NCI-H69 (cell line): ENCODE data around the gene SETBP1.
A peak's percentile ranks its signal among the peaks of the same experiment; 100 is the strongest.

Experiments
- DNase-seq: peaks from one replicate; lab custom pipeline; 2025; lab: John Stamatoyannopoulos, UW

SETBP1 gene

DNA sequence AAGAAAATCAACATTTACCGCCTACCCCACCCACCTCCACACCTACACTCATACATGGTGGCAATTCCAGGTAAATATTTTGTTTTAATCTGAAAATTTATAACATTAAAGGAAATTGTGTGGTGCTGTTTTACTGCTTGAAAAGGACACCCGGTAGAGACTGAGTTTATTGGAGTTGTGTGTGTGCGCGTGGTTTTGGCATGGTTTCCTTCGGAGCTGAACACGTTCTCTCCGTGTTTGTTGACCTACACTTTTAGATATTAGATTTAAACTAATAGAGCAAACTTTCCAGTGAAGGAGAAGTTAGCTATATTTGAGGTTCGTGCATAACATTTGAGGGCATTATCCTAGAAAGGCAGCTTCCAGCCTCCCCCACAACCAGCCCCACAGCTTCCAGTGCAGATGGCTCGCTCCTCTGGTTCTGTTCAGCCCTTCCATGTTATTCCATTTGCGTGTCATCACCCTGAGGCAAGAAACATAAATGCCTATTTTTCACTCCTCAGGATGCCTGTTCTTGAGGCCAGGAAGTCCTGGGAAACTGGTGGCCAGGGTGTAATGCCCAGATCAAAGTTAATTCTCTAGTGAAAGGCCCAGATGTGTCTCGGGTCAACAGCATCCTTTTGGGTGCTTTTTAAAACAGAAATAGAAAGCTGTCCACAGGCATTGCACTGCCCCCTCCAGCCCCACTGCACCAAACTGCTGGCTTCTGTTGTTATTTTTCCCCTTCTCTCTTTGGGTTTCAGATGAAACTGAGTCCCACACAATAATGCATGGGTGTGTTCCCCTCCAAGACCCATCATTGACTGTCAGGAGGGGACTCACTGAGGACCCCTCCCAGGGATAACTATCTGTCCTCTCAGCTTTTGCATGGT, 190.2 kb downstream of the SETBP1 start:
- peak; percentile 49 for DNase-seq

DNA sequence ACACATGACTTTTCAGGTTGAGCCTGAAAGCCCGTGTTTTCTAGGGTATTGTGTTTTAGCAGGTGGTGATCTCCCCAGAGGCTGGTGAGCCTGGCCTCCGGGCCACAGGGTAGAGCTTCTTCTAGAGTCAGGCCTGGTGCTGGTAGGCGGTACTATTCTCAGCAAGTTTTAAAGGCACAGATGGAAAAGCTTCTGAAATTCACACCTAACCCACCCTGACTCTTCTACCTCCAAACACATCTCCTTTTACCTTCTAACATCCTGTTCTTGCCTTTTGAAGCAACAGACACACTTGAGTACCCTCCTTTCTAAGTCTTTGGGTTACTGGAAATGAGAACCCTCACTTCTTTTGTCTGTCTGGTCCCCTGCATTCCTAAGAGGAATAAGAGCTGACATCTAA, 191.1 kb downstream of the SETBP1 start:
- no peak for DNase-seq

DNA sequence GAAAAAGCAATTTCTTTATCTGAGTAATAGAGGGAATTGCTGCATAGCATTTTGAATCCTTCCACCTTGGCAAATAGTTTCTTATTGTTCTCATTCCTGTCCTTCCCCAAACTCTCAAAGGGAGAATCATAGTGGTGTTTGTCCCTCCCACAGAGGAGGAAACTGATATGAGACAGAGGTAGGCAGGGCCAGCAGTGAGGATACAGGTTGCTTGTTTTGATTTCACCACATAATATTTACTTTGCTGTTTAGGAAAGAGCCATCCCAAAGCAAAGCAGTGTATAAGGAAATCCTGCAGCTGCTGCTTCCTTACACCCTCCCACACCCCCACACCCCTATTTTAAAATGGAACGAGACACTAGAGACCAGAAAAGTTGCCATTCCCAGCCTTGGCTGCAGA, 195.3 kb downstream of the SETBP1 start:
- no peak for DNase-seq

DNA sequence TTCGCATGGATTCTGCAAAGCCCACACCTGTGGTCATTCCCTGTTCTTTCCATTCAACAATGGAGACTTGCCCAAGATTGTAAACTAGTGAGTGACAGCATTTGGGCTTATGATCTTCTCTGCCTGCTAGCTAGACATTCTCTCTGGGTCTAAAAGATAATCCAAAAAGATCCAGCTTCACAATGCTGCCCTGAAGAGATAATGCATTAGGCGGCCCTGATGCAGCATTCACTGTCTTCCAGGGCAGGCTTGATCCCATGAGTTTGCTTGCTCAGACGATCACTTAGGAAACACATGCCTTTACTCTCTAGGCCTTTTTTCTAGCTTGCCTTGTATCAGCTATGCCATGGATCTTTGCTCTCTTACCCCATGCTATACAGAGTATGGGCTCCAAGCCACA, 196.1 kb downstream of the SETBP1 start:
- DNase-seq: no peak

DNA sequence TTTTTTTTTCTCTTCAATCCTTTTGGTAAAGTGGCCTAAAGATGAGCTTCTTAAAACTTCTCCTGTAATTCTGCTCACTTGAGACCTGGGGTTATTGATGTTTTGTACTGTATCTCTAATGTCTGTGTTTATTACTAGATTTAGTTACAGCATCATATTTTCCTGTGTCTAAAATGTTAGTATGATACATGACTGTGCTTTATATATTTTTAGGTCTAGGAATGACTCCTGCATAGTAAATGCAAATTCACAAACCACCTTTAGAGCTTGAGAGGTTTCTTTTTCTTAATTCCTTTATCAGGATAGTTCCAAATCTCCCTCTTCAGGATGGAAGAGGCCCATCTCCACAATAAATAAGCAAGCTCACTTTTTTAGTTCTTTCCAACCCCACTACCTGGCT, 197.6 kb downstream of the SETBP1 start:
- DNase-seq: no peak

DNA sequence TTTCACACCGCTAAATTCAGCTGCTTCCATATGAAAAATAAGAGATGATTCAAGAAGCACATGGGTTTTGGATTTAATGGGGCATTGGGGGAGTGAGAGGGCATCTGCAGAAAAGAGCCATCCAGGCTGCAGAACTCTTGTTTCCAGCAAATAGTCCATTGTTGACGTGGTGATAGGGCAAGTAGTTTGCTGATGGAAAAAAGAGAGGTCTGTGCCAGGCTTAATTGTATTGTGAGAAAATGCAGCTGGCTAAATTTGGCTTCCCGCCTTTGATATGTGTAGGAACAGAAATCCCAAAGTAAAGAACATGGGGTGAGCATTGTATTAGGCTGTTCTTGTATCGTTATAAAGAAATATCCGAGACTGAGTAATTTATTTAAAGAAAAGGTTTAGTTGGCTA, 199.5 kb downstream of the SETBP1 start:
- DNase-seq: no peak

DNA sequence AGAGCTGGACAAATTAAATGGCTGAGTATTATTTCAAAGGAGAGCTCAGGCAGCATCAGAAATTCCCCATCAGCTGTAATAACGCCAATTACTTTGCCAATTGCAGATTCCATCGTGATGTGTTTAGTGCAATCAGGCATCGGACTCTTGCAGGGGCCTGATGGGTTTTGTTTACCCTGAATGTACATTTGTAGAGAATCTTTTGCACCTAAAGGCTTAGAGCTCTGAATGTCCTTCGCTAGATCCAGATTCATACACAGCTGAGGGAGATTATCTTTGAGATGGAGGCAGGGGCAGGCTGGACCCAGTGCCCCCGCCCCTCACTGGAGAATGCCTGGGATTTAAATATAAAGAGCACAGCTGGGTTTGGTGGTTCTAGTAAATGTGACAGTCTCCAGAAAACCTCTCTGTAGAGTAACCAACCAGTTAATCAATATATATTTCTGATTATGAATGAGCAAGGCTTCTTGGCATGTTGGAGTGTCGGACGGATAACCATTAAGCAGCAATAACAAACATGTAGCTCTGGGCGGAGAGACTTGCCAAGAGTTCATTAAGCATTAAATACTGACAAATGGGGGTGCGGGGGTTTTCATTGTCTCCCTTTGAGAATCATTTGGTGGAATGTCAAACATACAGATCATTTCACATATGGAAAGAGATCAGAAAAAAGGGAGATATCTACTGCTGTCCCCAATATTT, 200.9 kb downstream of the SETBP1 start:
- no peak for DNase-seq

DNA sequence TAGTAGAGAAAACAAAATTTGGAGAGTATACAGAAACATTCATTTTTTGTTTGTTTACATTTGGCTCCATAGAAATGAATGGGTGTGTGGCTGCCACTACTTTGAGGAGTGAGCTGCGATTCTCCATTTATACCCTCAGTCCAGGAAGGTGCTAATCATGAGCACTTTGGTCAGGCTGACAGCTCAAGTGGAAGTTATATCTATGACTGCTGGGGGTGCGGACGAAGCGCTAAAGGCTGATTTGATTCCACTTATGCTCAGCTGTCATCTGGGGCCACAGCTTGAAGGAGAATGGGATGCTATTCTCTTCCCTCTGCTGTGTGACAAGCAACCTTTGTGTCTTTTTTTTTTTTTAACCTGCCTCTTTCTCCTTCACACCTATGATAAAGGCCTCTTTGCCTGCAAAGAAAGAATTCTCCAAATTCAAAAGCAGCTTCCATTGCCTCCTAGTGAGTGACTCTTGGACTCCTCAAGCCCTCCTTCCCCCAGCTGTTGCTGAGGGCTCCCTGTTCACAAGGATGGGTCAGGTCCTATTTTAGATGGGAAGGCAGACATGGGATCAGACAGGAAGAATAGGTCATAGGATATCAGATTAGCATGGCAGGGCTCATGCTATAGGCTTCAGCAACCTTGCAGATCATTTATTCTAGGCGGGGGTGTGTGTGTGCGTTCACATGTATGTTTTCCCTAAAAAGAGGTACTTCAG, 201.6 kb downstream of the SETBP1 start:
- DNase-seq: peak; percentile 32

DNA sequence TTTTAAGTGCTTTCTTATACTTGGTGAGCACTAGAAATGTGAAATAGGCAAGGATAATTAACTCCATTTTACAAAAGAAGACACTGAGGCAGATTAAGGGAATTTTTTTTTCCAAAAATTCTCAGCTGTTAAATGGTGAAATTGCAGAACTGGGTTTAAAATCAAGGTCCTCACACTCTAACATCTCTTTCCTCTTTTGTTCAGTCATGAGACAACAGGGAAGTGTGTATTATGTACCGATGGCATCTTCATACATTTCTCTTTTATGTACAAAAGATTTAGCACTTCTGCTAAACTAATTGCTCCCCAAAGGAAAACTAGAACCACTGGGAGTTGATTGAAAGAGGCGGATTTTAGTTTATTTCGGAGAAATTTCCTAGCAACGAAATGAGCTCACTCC, 203.0 kb downstream of the SETBP1 start:
- no peak for DNase-seq

DNA sequence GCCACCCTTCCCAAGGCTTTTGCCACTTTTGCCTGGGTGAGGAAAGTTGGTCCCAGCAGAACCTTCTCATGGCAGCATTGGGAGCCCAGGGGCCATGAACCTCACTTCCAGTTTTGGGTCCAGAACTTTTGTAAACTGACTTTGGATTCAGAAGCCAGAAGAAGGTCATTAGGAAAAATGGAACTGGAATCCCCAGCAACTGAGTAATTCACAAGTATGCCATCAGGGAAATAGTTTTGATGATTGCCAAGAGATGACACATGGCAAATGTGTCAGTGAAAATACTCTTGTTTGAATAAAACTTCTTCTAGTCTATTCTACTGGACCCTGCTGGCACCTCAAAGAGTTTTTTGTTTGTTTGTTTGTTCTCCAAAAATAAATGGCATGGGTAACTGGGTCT, 203.7 kb downstream of the SETBP1 start:
- no peak for DNase-seq

DNA sequence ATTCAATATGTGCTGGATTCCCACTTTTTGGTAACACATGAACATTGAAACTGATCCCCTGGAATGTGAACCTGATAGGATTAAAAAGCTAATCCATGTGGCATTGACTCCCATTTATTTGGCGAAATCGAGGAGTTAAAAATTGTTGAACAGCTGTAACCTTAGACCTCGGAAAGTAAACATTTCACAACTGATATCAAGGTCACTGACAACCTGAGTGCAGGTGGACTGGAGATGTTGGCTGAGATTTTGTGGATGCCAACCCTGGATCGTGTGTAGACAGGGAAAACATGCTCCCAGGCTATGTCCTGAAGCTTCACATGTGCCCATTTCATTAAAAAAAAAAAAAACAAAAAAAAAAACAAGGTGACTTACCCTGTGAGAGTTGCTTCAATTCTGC, 204.8 kb downstream of the SETBP1 start:
- no peak for DNase-seq

DNA sequence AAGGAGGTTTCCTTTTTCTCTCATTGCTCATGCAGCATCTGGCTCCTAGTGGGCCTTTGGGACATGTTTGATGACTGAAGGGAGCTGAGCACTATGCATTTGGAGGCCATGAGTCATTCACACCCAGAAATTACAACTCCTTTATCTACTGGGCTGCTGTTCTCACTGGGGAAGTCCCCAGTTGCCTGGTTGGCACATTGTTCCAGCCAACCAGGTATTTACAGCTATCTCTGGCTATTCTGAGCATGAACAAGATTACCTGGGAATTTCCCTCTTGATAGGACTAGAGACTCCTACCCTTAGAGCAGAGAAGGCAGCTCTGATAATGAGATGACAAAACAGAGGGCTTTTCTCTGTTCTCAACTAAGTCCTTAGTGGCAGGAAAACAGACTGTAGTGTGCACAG, 206.5 kb downstream of the SETBP1 start:
- peak; percentile 86 for DNase-seq

DNA sequence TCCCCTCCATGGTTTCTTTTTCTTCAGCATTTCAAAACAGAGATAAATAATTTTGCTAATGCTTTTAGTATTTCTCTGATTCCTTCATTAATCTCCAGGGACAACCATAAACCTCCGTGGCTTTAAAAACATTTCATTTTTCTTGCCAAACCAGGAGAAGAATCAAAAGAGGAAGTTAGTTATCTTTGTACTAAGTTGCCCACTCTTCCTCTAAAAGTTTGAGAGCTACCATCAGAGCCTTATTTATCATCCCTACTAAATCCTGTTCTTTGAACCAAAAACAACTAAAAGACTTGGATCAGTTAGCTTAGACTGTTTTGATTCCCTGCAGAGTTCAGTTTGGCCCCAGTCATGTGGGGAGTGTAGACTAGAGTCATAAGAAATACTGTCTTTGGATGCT, 208.4 kb downstream of the SETBP1 start:
- no peak for DNase-seq

DNA sequence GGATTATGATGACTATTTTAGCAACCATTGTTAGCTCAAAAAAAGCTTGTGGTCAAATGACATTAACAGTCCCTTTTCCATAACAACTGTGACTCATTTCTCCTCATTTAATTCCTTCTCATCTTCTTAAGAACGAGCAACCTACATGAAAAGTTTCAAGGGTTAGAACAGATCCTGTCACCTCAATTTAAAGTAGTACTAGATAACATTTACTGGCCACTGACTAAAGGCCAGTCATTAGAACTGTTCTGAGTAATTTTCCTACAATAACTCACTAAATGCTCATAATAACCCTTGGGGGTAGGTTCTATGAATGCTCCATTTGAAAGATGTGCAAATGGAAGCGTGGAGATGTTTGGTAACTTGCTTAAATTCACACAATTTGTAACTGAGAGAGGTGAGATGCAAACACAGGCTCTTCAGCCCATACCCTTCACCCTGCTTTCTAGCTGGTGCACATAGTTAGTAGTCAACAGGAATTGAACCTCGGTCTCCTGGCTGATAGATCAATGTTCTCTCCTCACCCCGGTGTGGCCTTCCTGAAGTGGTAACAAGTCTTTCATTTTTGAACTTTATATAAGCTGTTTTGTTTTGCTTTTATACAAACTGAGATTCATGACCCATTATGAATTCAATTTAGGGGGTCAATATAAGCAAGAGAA, 212.5 kb downstream of the SETBP1 start:
- DNase-seq: no peak

DNA sequence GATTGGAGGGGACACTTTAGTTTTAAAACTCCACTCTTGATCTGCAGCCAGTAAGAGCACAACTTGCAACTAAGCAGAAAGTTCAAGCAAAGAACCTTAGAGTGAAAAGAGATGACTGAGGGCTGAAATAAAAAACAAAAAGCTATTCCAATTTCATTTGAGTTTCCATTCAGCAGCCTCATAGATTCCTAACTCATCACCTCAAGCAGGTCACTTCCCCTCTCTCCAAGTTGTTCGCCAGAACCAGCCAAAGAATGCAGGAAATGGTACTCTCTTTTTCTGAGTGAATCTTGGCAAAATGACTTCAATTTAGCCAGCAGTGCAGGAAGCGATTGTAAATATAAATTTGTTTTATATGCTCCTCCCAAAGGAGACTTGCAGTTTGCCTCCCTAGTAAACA, 213.3 kb downstream of the SETBP1 start:
- no peak for DNase-seq

DNA sequence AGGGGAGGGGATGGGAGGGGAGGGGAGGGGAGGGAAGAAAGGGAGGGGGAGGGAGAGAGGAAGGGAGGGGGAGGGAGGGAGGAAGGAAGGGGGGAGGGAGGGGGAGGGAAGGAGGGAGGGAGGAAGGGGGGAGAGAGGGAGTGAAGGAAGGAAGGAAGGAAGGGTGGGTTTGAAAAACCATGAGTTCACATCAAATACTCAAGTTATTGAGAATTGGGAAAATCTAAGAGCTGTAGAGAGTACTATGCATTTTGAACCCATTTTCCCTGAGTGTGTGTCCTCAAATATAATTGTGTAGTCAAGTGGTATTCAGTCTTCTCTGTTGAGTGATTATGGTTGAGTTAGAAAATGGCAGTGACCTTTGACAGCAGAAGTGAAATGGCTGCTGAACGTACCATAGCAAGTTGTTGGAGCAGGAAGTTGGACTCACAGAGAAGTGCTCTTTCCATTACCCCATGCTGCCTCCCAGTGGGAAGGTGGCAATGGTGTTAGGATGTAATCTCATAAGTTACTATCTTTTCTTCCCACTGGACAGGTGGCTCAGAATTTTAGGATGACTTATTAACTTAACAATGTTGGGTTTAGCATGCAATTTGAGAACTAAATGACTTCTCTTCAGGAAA, 214.6 kb downstream of the SETBP1 start:
- peak; percentile 93 for DNase-seq

DNA sequence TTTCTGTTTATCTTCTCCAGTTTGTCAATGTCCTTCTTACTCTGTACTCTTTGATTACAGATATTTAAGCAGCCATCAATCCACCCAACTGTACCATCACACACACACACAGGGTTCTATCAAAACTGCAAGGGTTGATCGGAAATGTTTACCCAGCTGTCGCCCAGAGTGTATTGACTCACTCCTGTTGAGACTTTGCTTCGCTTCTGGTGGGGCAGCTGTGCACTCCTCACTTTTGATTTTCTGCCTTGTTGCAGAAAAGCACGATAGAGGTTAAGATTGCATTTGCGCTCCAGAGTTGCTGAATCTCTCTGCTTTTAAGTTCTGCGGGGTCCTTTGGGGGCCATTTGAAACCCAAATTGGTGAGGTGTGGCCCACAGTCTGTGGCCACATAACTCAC, 216.2 kb downstream of the SETBP1 start:
- DNase-seq: peak; percentile 99

DNA sequence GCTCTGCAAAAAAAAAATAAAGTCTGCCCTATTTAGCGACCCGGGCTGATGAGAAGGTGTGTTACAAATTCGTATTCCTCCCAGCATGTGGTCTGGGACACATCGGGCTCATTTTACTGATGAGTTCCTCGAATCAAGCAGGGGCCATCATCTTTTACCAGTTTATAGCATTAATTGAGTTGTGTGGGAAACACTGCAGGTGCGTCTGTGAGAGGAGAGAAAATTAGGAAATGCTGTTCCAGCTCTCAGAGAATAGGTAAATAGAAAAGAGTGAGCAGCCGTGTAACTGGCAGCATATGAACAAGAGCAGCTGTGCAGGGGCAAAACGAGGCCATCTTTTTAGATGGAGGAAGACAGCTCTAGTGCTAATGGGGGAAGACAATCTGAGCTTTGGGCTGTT, 216.7 kb downstream of the SETBP1 start:
- peak; percentile 99 for DNase-seq

DNA sequence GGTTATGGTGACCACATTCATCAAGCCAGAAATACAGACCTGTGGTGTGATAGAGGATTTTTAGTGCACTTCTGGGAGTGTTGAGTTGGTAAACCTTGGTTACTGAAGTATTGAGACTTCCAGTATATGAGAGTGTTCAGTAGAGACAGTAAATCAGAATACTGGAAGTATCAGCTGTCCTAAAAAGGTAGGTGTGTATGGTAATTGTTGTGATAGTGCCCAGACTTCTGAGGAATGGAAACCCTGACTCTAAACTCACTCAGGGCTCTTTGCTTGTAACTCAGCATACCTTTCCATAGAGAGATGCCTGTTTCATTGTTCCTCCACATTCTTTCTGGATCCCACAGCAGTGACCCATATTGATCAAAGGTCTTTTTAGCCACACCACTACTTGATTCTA, 217.1 kb downstream of the SETBP1 start:
- DNase-seq: no peak

DNA sequence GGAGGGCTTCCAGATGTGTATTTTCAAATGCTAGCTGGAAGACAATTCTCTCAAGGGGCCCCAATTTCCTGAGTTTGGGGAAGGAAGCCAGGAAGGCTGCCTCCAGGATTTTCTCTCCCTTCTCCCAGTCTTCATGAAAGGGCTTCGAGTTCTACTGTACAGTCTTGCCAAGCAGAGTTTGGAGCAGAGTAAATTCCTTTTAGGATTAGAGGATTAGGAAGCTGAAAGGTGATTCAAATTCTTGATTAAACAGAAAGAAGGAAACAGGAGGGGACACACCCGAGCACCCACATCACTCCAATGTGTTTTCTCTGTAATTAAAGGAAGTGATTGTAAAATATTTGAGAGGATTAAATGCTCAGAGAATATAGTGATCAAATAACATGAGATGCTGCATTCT, 217.8 kb downstream of the SETBP1 start:
- DNase-seq: peak; percentile 61

DNA sequence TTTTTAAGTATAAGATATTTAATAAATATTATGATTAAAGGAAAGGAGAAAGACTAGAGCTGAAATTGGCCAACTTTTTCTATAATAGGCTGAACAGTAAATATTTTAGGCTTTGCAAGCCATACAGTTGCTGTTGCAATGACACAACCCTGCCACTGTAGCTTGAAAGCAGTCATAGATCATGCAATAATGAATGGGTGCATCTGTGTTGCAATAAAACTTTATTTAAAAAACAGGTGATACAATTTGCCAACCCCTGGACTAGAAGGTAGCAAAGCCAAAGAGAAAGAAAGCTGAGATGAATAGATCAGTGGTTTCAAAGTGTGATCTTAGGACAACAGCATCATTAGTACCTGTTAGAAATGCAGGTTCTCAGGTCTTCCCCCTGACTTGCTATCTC, 219.1 kb downstream of the SETBP1 start:
- DNase-seq: peak; percentile 36

DNA sequence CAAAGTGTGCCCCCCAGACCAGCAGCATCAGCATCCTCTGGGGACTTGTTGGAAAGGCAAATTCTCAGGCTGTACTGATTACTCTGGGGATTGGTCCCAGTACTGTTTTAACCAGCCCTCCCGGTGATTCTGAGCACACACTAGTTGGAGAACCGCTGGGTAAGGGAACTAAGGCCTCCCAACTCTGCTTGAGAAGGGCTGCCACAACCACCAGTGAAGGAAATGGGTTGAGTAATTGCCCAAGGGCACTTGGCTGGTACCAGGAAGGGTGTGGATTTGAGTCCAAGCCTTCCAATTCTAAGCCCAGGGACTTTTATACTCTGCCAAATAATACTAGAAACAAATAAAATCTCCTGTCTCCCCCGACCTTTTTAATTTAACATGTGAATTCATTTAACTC, 219.9 kb downstream of the SETBP1 start:
- peak; percentile 47 for DNase-seq
